Naive B cell (primary cell): ENCODE results near the gene MYO1D. TPM values are rescaled to one million over a fixed set of nuclear protein-coding genes. Genes with fewer than 3 reads are reported as not detected.
A peak's percentile ranks its signal among the peaks of the same experiment; 100 is the strongest.

Experiments
- ATAC-seq, 2 donors: fragments of 150-1000 bp; cut with Tn5 transposase; 2 replicates each; pipeline ENCODE4 v1.10.0; 2021; ENCODE audit warnings: low read depth in 2 of 2, mild to moderate bottlenecking in 2 of 2, moderate library complexity in 2 of 2
- DNase-seq: peaks from one replicate; pipeline ENCODE4 v3.0.0; 2022
- H3K27ac Mint-ChIP-seq, 6 donors: one replicate each; pipeline ENCODE4 v1.8.0; 2020 to 2022; ENCODE audit warnings: mild to moderate bottlenecking in 6 of 6, mixed read lengths in 6 of 6, moderate library complexity in 5 of 6, inconsistent platforms in 2 of 6
- H3K27me3 Mint-ChIP-seq, 3 donors: one replicate each; pipeline ENCODE4 v1.8.0; 2021 to 2022; ENCODE audit warnings: mixed read lengths in 3 of 3, mild to moderate bottlenecking in 1 of 3
- H3K36me3 Mint-ChIP-seq, 2 donors: one replicate each; pipeline ENCODE4 v1.8.0; 2020 to 2022; ENCODE audit warnings: mixed read lengths in 2 of 2, inconsistent platforms in 1 of 2, mild to moderate bottlenecking in 1 of 2
- H3K4me1 Mint-ChIP-seq, 3 donors: one replicate each; pipeline ENCODE4 v1.8.0; 2020 to 2022; ENCODE audit warnings: mixed read lengths in 3 of 3, inconsistent platforms in 1 of 3, mild to moderate bottlenecking in 1 of 3, moderate library complexity in 1 of 3
- H3K4me3 Mint-ChIP-seq, 8 donors: one replicate each; pipeline ENCODE4 v1.8.0; 2020 to 2022; ENCODE audit warnings: mild to moderate bottlenecking in 8 of 8, mixed read lengths in 8 of 8, moderate library complexity in 8 of 8, inconsistent platforms in 2 of 8
- H3K9me3 Mint-ChIP-seq, 7 donors: one replicate each; pipeline ENCODE4 v1.8.0; 2020 to 2022; ENCODE audit warnings: mixed read lengths in 7 of 7, mild to moderate bottlenecking in 5 of 7, inconsistent platforms in 2 of 7, moderate library complexity in 1 of 7
- polyA plus RNA-seq, 6 donors: library from polyadenylated mRNA; unstranded; fragments of 300-500 nt; fragmentation: Illumina TruSeq; gene quantifications; one replicate each; pipeline ENCODE4 v1.2.3, GENCODE V29; 2021; ENCODE audit warnings: low read depth in 6 of 6

MYO1D gene
- polyA plus RNA-seq, 6 donors from 2014 or later, result 1.9 to 3.7 (median 2.6) TPM

DNA sequence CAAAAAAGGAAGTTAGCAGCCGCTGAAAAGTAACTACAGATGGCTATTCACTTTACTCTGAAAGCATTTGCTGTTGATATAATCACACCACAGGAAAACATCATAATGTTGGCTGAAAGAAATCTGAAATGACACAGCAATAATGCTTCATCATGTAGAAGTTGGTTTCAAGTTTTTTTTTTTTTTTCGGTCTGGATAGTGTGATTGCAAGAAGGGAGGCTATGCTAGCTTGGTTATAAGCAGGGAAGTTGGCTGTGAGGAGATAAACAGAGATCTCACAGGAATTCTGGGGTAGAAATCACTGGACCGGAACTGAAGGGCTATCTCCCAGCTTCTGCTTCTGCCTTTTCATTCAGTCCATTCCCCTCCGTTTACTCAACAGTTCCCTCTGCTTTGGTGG lies 57.9 kb downstream of the MYO1D start:
- peaks cover 0 to 4% (median 0%) of the 10 kb centered on the region in 7 donors for H3K9me3 Mint-ChIP-seq
- peaks cover 0 to 8% (median 0%) of the 10 kb centered on the region in 3 donors for H3K4me1 Mint-ChIP-seq
- no peaks in the 10 kb centered on the region for H3K36me3 Mint-ChIP-seq
- H3K4me3 Mint-ChIP-seq, result no peak overlapping the region
- H3K27me3 Mint-ChIP-seq, result peaks cover 11 to 32% (median 25%) of the 10 kb centered on the region in 3 donors
- ATAC-seq, result no peak
- no peak overlapping the region for H3K27ac Mint-ChIP-seq
- DNase-seq, result no peak

DNA sequence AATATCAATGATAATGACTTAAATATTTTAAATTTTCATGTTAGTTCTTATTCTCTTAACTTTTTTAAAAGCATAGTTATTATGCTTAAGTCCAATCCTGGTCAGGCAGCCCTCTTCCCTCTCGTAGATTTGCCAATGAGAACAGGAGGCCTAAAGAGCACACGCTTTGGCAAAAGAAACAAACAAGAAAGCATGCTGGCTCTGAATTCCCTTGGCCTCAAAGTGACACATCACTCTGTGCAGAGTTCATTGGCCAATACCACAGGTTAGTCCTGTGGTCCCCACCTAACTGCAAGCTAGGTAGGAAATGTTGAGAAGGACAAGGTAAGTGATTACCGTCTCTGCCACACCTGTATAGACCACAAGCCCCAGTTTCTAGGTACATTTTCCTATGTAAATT lies 61.5 kb downstream of the MYO1D start:
- Mint-ChIP-seq H3K36me3 (no peaks in the 10 kb centered on the region), H3K27ac (no peak overlapping the region), H3K27me3 (peaks cover 0 to 20% (median 17%) of the 10 kb centered on the region in 3 donors), H3K4me3 (no peak overlapping the region), H3K4me1 (peaks cover 0 to 8% (median 0%) of the 10 kb centered on the region in 3 donors), H3K9me3 (peaks cover 0 to 2% (median 0%) of the 10 kb centered on the region in 7 donors)
- no peak for DNase-seq
- no peak for ATAC-seq

DNA sequence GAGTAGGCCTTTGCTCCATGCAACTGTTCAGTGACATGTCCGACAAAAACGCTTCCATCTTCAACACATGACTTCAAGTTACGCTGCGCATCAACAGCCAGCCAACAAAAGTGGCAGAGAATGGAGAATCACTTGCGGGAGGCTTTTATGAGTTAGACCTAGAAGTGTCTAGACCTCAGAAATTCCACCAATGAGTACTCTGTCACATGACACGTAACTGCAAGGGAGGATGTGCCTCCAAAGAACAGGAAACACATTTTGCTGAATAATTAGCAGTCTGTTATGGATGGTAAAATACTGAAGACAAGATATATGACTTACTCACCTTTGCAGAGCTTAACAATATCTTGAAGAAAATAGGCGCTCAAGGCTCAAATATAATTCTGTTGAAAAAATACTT lies 62.1 kb downstream of the MYO1D start:
- no peak overlapping the region for H3K4me3 Mint-ChIP-seq
- H3K27ac Mint-ChIP-seq, result no peak overlapping the region
- peaks cover 0 to 2% (median 0%) of the 10 kb centered on the region in 7 donors for H3K9me3 Mint-ChIP-seq
- DNase-seq, result no peak
- ATAC-seq, result no peak
- H3K36me3 Mint-ChIP-seq, result no peaks in the 10 kb centered on the region
- H3K4me1 Mint-ChIP-seq, result peaks cover 0 to 8% (median under 1%) of the 10 kb centered on the region in 3 donors
- peaks cover 0 to 15% (median 13%) of the 10 kb centered on the region in 3 donors for H3K27me3 Mint-ChIP-seq

DNA sequence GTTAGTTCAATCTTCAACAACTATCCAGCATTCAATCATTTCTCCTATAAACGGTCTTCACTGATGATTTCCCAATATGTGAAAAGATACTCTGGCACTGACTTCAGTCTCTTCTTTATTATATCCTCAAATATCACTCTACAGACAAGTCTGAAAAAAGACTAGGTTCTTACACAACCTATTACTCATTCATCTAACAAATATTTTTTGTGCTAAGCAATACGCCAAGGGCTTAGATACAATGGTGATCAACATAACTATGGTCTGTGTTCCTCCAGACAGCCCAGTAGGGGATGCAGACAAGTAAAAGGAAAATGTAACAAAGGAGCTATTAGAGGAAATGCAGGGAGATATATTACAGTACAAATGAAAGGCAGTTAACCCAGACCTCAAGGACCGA lies 63.9 kb downstream of the MYO1D start:
- DNase-seq, result no peak
- Mint-ChIP-seq H3K27me3 (peaks cover 0 to 8% (median 4%) of the 10 kb centered on the region in 3 donors), H3K36me3 (no peaks in the 10 kb centered on the region), H3K4me1 (peaks cover 0 to 4% (median 0%) of the 10 kb centered on the region in 3 donors), H3K4me3 (no peak overlapping the region), H3K9me3 (peaks cover 0 to 2% (median 0%) of the 10 kb centered on the region in 7 donors), H3K27ac (no peak overlapping the region)
- ATAC-seq, result no peak

DNA sequence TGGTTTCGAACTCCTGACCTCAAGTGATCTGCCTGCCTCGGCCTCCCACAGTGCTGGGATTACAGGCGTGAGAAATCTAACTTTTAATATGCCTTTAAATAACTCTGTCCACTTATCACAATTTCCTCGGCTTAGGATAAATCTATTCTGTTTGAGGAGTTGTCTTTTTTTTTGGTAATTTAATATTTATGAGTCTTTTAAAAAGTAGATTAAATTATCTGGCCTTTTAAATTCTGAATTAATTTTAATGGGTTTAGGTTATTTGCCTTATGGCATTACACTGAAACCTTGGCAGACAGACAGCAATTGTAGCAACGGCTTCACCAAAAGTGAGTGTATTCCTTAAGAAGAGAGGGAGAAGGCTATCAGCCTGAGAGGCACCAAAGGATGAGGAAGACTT lies 66.2 kb downstream of the MYO1D start:
- H3K36me3 Mint-ChIP-seq, result no peaks in the 10 kb centered on the region
- H3K27me3 Mint-ChIP-seq, result peaks cover 0 to 8% (median 4%) of the 10 kb centered on the region in 3 donors
- H3K4me3 Mint-ChIP-seq, result no peak overlapping the region
- ATAC-seq, result no peak
- DNase-seq, result no peak
- H3K9me3 Mint-ChIP-seq, result peaks cover 0 to 2% (median 0%) of the 10 kb centered on the region in 7 donors
- H3K4me1 Mint-ChIP-seq, result peaks cover 0 to 4% (median 0%) of the 10 kb centered on the region in 3 donors
- H3K27ac Mint-ChIP-seq, result no peak overlapping the region

DNA sequence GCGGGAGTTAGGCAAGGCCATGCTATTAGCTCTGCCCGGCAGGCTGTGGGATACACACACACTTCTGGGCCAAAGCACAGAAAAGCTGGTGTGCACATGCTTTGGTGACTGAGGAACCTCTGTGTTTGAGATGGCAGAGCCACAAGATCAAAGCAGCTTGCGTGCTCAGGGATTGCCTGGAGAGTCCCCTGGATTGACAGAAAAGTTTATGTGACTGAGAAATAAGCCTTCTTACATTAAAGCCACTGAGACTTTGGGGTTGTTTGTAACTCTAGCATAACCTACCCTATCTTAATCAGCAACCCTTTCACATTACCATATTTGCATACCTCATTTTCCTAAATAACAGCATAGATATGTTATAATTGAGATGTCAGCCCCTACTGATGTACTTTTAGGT lies 69.3 kb downstream of the MYO1D start:
- DNase-seq (no peak), ATAC-seq (no peak)
- no peaks in the 10 kb centered on the region for H3K27me3 Mint-ChIP-seq
- peak overlapping the region in 1 of 6 donors; percentile 9 for H3K27ac Mint-ChIP-seq
- no peak overlapping the region for H3K4me3 Mint-ChIP-seq
- no peaks in the 10 kb centered on the region for H3K36me3 Mint-ChIP-seq
- H3K4me1 Mint-ChIP-seq, result peaks cover 0 to 4% (median 0%) of the 10 kb centered on the region in 3 donors
- peaks cover 0 to 2% (median 0%) of the 10 kb centered on the region in 7 donors for H3K9me3 Mint-ChIP-seq

DNA sequence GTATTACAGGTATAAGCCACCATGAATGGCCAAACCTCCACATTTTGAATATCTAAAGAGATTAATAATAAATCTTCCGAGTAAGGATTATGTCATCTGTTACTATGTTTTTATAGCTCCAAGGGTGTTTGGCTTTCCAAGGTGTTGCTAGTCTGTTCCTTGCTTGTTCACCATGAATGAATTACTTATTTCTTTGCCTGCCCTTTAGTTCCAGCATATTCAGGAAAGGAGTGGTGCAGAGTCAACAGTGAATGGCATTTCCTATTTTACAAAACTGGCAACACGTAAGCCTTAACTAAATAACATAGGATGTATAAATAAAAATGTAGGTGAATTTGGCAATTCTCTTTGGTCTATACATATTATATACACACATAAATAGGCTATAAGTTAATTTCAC lies 70.3 kb downstream of the MYO1D start:
- peaks cover 0 to 2% (median 0%) of the 10 kb centered on the region in 7 donors for H3K9me3 Mint-ChIP-seq
- H3K36me3 Mint-ChIP-seq, result no peaks in the 10 kb centered on the region
- H3K4me3 Mint-ChIP-seq, result no peak overlapping the region
- H3K27ac Mint-ChIP-seq, result no peak overlapping the region
- H3K27me3 Mint-ChIP-seq, result no peaks in the 10 kb centered on the region
- H3K4me1 Mint-ChIP-seq, result peaks cover 0 to 4% (median 0%) of the 10 kb centered on the region in 3 donors
- DNase-seq, result no peak
- no peak for ATAC-seq

DNA sequence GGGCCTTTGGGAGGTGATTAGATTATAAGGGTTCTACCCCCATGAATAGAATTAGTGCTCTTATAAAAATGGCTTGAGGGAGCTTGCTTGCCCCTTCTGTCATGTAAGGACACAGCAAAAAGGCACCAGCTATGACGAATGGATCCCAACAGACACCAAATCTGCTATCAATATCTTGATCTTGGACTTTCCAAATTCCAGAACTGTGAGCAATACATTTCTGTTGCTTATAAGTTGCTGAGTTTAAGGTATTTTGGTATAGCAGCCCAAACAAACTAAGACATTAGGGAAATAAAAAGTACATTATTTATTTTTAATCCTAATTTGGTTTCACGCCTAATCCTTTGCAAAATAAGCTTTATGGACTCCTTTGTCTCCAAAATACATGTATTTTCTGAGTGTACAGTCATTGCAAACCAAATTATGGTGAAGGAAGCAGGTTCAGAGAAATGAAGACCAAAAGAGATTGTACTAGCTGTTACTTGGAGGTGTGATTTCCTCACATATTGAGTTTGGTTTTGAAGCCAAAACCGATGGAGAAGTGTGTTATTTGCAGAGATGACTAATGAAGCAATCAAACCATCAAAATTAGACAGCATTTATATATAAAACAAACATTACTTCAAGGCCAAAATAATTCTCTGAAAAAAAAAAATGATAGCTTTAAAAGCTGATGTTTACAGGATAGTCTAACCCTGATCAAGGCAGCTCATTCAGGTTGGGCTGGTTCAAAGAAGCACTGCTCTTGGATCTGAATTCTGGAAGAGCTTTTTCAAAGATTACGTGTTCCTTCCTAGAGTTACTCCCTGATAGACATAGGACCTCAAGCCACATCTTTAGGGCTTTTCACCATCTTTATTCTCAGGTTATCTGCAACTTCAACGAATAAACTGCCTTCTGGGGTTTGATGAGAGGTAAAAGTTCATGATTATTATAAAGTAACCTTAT lies 71.6 kb downstream of the MYO1D start:
- Mint-ChIP-seq H3K9me3 (peaks cover 0 to 1% (median 0%) of the 10 kb centered on the region in 7 donors), H3K27me3 (peaks cover 0 to 4% (median 3%) of the 10 kb centered on the region in 3 donors), H3K36me3 (no peaks in the 10 kb centered on the region), H3K27ac (no peak overlapping the region), H3K4me3 (no peak overlapping the region), H3K4me1 (peaks cover 0 to 4% (median 0%) of the 10 kb centered on the region in 3 donors)
- ATAC-seq (no peak), DNase-seq (no peak)

DNA sequence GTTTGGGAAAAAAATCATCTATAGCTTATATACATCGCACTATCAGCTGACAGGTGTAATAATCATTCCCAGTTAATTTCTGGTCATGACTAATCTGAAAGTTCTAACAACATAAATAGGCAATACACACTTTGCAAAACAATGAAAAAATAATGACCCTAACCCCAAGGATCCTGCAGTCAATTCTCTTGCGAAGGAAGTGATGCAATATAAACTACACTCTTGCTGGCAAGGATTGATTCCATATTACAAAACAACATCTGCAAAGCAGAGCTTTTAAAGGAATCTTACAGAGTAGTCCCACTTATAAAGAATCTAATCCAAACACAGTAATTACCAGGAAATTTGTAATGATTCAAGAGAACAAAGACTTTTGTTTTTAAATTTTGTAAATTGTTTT lies 73.4 kb downstream of the MYO1D start:
- Mint-ChIP-seq H3K36me3 (no peaks in the 10 kb centered on the region), H3K27ac (no peak overlapping the region), H3K27me3 (peaks cover 0 to 11% (median 6%) of the 10 kb centered on the region in 3 donors), H3K4me3 (no peak overlapping the region), H3K4me1 (no peaks in the 10 kb centered on the region), H3K9me3 (peaks cover 0 to 2% (median 0%) of the 10 kb centered on the region in 7 donors)
- ATAC-seq (no peak), DNase-seq (no peak)

DNA sequence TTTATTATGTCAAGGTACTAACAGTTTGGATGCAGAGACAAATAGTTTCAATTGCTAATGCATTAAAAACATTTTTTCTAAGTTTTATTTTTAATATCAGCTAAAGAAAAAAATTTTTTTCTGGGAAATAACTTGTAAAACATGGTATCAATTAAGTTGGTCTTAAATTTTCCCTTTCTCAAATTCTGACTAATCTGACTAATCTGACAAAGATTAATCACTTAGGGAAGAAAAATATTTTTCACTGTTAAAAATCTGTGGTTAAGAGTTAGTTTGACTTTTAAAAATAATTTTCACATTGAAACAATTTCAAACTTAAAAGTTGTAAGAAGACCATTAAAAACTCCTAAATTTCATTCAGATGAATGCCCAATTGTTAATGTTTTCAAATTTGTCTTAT lies 74.6 kb downstream of the MYO1D start:
- no peak for ATAC-seq
- Mint-ChIP-seq H3K27me3 (peaks cover 0 to 11% (median 6%) of the 10 kb centered on the region in 3 donors), H3K4me1 (no peaks in the 10 kb centered on the region), H3K9me3 (peaks cover 0 to 2% (median 0%) of the 10 kb centered on the region in 7 donors), H3K27ac (no peak overlapping the region), H3K36me3 (no peaks in the 10 kb centered on the region), H3K4me3 (no peak overlapping the region)
- no peak for DNase-seq

DNA sequence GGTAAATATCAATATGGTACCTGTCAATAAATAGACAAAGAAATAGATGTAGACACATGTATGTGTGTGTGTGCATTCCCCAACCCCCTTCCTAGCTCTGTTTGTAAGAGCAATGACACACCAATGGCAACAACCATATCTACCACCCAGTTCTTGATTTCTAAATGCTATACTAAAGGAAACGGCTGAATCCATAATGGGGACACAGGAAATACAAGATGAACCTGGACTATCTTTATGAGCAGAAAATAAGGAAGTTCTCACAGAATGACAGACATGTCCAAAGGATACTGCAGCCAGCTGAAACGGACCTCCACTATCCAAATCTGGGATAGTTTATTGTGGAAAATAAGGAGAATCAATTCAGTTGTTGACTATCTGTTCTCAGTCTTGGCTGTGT lies 75.3 kb downstream of the MYO1D start:
- H3K27me3 Mint-ChIP-seq, result peaks cover 0 to 11% (median 6%) of the 10 kb centered on the region in 3 donors
- H3K4me3 Mint-ChIP-seq, result no peak overlapping the region
- ATAC-seq (no peak), DNase-seq (no peak)
- H3K9me3 Mint-ChIP-seq, result peaks cover 0 to 2% (median 0%) of the 10 kb centered on the region in 7 donors
- H3K27ac Mint-ChIP-seq, result no peak overlapping the region
- H3K36me3 Mint-ChIP-seq, result no peaks in the 10 kb centered on the region
- H3K4me1 Mint-ChIP-seq, result no peaks in the 10 kb centered on the region

DNA sequence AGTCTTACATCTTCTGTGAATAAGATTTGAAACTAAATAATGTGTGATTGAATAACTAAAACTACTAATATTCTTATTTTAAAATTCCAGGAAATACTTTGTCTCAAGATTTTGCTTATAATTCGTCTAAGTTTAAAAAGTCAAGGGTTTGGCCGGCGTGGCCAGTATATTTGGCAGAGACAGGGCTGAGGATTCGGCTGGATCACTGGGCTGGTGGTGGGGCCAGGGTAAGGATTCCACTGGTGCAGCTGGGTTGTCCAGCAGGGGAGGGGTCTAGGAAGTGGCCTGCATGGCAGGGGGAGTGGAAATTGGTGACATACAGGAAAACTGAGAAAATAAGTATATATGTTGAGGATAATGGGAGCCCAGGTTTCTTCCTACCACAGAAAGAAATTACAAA lies 75.7 kb downstream of the MYO1D start:
- Mint-ChIP-seq H3K4me1 (no peaks in the 10 kb centered on the region), H3K9me3 (peaks cover 0 to 2% (median 0%) of the 10 kb centered on the region in 7 donors), H3K36me3 (no peaks in the 10 kb centered on the region), H3K27ac (no peak overlapping the region), H3K27me3 (peaks cover 0 to 11% (median 6%) of the 10 kb centered on the region in 3 donors), H3K4me3 (peak overlapping the region in 1 of 8 donors; percentile 49)
- ATAC-seq, result no peak
- no peak for DNase-seq

DNA sequence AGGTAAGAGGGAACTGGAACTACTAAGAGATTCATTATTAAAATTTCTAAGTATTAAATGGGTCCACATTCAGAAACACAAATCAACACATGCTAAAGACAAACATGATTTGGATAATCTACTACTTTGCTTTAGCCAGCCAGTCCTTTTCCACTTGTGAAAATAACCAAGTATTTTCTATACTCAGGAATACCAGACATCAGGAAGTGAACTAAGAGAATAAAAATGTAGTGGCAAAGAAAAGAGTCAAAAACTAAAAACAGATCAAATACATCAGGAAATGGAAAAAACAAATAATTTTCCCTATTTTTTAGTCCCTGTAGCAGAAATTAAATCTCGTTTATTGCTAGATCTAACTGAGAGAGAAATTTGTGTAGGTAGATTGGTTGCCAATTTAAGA lies 78.0 kb downstream of the MYO1D start:
- no peak for DNase-seq
- H3K9me3 Mint-ChIP-seq, result peaks cover 0 to 2% (median 0%) of the 10 kb centered on the region in 7 donors
- no peaks in the 10 kb centered on the region for H3K4me1 Mint-ChIP-seq
- no peaks in the 10 kb centered on the region for H3K36me3 Mint-ChIP-seq
- no peak overlapping the region for H3K4me3 Mint-ChIP-seq
- no peak for ATAC-seq
- no peak overlapping the region for H3K27ac Mint-ChIP-seq
- peaks cover 0 to 11% (median 6%) of the 10 kb centered on the region in 3 donors for H3K27me3 Mint-ChIP-seq
